ENCODE data around the gene SLC23A3.

DNA sequence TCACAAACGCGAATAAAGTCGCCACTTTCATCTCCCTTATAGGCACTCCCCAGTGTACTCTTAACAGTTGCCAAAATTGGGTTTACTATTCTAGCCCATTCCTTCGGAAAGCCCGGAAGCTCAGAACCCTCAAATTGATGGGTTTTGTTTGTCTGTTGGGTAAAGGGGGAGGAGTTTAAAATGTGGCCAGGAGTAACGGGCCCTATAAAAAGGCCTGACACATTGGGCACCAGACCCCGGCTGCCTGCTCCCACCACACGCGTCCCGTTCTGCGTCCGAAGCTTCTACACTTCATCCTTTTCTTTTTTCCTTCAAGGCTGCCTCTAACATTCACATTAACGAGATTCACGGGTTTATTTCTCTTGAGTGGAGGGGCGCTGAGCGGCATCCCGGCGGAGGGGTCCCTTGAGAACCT lies 10.1 kb downstream of the SLC23A3 start:
- TF ChIP-seq ZKSCAN1 (IDR thresholded peaks at IDR 0.05; ENCODE audit: low read depth, low read length) (no peak), POLR2A (conservative IDR thresholded peaks at IDR 0.05) (no peak)
